Astrocyte of the cerebellum (primary cell): ENCODE measurements around the gene RNASET2.
"Not testable (repeated sequence)": the region's sequence is repeated elsewhere in the genome, so short reads cannot be mapped to it uniquely, and the experiment has no call there.

Experiments used
- DNase-seq: peaks from one replicate; pipeline ENCODE4 v3.0.0-alpha.2; 2011; ENCODE audit warnings: low read depth
- H3K4me3 ChIP-seq: 2 replicates; pipeline ENCODE4 v1.5.1; 2011; ENCODE audit warnings: mild to moderate bottlenecking, low read depth, low read length, moderate library complexity
- in situ Hi-C: cut with HindIII; loops from 2 replicates; pipeline ENCODE4 v1.10.0; 2017; ENCODE audit warnings: low sequenced_read_pairs
- TF ChIP-seq, protein P1 (sequence below): IDR thresholded peaks from 2 replicates; pipeline ENCODE4 v1.5.1; 2012; ENCODE audit warnings: low read length, low read depth, moderate library complexity, mild to moderate bottlenecking; ENCODE audit errors: missing control alignments

Gene RNASET2

DNA sequence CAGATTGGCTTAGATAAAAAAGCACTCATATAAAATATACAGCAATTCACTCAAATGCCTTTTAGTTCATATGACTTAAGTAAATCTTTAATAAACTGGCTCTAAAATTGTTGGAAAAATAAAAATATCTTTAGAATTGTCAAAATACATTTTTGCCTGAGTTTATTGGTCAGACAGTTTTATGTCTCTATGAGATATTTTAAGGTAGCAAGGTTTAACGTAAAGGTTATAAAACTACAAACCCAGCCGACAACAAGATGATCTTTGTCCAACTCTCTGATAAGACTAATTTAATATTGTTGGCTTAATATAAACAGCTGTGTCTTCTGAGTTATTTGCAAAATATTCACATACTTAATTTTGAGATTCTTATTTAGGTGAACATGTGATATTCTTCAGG lies 39.5 kb downstream of the RNASET2 start:
- in situ Hi-C loops: no loop called here
- no peak overlapping the region for H3K4me3 ChIP-seq
- DNase-seq: no peak
- TF ChIP-seq, protein P1, sequence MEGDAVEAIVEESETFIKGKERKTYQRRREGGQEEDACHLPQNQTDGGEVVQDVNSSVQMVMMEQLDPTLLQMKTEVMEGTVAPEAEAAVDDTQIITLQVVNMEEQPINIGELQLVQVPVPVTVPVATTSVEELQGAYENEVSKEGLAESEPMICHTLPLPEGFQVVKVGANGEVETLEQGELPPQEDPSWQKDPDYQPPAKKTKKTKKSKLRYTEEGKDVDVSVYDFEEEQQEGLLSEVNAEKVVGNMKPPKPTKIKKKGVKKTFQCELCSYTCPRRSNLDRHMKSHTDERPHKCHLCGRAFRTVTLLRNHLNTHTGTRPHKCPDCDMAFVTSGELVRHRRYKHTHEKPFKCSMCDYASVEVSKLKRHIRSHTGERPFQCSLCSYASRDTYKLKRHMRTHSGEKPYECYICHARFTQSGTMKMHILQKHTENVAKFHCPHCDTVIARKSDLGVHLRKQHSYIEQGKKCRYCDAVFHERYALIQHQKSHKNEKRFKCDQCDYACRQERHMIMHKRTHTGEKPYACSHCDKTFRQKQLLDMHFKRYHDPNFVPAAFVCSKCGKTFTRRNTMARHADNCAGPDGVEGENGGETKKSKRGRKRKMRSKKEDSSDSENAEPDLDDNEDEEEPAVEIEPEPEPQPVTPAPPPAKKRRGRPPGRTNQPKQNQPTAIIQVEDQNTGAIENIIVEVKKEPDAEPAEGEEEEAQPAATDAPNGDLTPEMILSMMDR: no peak

DNA sequence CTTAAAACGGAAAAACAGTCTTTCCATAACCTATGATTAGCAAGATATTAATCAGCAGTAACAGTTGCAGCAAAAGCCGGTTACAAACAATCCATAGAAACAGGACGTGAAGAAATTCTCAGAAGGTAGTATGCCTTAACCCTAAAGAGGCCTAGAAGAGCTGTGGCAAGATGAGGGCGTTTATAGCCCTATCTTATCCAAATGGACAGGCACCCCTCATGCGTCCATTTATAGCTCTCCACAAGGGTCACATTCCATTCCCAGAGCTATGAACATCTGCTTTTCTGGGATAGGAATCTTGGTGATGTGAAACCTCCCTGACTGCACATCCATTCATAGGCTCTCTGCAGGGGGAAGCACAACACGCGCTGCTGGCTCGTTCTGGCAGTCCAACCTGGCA lies 40.9 kb downstream of the RNASET2 start:
- H3K4me3 ChIP-seq, in situ Hi-C loops, DNase-seq: not testable (repeated sequence)

DNA sequence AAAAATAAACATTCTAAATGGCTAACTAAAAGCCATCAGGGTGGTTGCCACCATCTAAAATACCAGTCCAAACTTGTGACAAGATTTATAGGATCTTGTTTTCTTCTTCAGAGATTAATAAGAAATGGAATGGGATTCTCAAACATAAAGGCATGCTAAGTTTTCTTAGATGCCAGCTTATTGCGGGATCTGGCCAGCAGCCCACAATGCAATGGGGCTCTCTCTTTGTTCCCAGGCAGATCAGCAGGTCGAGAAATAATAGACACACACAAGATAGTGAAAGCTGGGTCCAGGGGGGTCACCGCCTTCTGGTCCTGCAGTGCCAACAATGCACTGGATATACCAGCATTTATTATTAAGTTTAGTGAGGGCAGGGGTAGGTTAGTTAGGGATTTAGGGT lies 41.4 kb downstream of the RNASET2 start:
- H3K4me3 ChIP-seq, DNase-seq, in situ Hi-C loops: not testable (repeated sequence)

DNA sequence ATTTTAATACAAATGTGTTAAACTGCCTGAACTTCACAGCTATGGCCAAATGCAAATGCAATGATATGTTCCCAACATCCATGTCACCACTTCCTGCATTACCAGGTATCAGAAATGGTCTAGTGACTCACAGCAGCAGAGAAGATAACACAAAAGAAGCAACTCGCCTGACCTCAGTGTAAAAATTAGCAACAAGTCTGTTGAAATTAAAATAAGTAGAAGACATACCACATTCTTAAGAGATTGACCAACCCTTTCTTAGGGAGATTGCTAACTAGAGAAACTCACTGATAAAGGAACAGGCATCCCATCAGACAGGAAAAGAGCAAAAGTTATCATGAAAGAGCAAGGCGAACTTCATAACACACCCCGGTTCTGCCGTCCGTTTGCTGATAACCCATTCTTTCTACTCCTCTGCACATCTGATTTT lies 45.1 kb downstream of the RNASET2 start:
- in situ Hi-C loops: no loop called here
- H3K4me3 ChIP-seq: no peak overlapping the region
- TF ChIP-seq, protein P1: no peak
- no peak for DNase-seq

DNA sequence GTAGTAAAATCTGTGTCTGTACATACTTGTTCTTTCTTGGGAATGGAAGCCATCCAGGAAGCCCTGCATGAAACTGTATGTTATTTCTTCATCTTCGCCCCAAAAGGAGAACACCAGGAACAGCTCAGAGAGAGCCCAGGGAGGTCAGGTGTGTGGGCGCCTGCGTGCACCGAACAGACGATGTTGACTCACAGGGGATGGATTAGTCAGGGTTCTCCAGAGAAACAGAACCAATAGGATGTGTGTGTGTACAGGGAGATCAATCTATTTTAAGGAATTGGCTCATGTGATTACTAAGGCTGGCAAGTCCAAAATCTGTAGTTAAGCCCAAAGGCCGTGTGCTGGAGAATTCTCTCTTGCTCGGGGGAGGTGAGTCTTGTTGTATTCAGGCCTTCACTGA lies 45.7 kb downstream of the RNASET2 start:
- H3K4me3 ChIP-seq: no peak overlapping the region
- in situ Hi-C loops: no loop called here
- TF ChIP-seq, protein P1: no peak
- no peak for DNase-seq

DNA sequence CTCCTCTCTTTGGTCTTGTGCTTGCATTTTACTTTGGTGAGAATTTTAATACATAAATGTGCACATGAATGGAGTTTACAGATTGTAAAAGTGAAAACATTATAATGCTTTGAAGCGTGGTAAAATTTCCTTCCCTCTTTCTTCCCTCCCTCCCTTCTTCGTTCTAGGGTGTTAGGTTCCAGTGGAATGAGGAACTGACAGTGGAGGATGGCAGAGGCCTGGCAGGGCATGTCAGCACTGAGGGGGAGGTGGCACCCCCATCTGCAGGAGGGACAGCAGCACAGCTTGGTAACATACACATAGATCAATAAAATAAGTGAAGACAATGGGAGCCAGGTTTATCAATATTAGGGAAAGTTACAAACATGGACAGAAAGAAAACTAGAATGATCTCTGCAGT lies 47.5 kb downstream of the RNASET2 start:
- in situ Hi-C loops: no loop called here
- no peak for DNase-seq
- TF ChIP-seq, protein P1: no peak
- H3K4me3 ChIP-seq: no peak overlapping the region

DNA sequence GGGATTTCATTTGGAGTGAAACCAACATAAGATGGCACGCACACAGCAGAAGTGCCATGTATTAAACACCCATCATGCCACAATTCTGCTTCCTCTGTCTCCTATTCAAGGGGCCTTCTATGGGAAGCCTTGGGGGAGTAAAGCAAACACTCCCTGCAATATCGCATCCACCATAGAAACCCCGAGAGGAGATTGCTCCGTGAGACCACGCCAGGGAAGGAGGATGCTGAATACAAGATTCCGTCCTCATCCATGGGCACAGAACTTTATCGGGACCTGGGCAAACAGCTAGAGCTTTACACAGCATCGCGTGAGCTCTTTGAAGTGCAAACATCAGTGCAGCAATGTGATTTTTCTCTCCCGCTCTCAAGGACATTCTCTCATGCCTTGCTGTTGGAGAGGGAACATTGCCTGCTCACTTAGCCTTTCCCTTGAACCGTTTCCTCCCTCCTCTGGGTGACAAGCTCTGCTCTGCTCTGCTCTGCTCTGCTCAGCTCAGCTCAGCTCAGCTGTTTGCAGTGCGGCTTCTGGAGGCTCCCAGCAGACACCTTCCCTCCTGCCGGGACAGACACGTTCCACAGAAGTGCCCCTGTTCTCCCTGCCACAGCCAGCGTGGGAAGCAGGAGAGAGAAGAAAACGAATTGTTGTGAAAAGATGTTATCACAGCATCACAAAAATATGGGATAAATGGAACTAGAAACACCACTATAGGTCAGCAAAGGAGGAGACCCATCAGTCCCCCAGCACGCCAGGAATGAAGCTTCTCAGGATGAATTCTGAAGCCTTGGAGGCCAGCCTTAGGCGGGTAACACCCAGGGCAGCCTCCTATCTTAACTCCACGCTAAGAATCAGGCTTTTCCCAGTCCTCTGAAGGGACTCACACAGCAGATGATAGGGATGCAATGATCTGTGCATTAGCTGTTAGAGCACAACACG lies 48.2 kb downstream of the RNASET2 start:
- in situ Hi-C loops: no loop called here
- TF ChIP-seq, protein P1: no peak
- DNase-seq: no peak
- no peak overlapping the region for H3K4me3 ChIP-seq
